DOHH2 (cell line): ENCODE measurements around the gene CPM.

ENCODE experiments used
- H3F3A ChIP-seq: fragments of 200-600 bp; sonication (generic), shearing (Covaris generic); 2 replicates; pipeline ENCODE4 v1.6.0; 2016; ENCODE audit warnings: antibody characterized with exemption, mild to moderate bottlenecking; ENCODE audit not compliant: control insufficient read depth, insufficient read depth
- H3K27ac ChIP-seq: fragments of 200-600 bp; sonication (generic); 2 replicates; pipeline ENCODE4 v1.5.1; 2014; ENCODE audit warnings: low read depth, mild to moderate bottlenecking, low read length, moderate library complexity
- H3K27me3 ChIP-seq: fragments of 200-600 bp; sonication (generic); 2 replicates; pipeline ENCODE4 v1.6.1; 2014; ENCODE audit warnings: mild to moderate bottlenecking, low read length, mixed read lengths; ENCODE audit not compliant: control insufficient read depth
- H3K36me3 ChIP-seq: fragments of 200-600 bp; sonication (generic); 2 replicates; pipeline ENCODE4 v1.6.1; 2014; ENCODE audit warnings: mild to moderate bottlenecking, low read length, moderate library complexity, mixed read lengths; ENCODE audit not compliant: control insufficient read depth
- H3K4me1 ChIP-seq: fragments of 200-600 bp; sonication (generic); 2 replicates; pipeline ENCODE4 v1.6.1; 2014; ENCODE audit warnings: mild to moderate bottlenecking, low read length, mixed read lengths; ENCODE audit not compliant: control insufficient read depth
- H3K4me2 ChIP-seq: fragments of 200-600 bp; sonication (generic); 2 replicates; pipeline ENCODE4 v1.6.0; 2014; ENCODE audit warnings: mild to moderate bottlenecking, low read length, moderate library complexity
- H3K4me3 ChIP-seq: fragments of 200-600 bp; sonication (generic); 2 replicates; pipeline ENCODE4 v1.5.1; 2014; ENCODE audit warnings: mild to moderate bottlenecking, low read length, mixed read lengths
- H3K79me2 ChIP-seq: fragments of 200-600 bp; sonication (generic); 2 replicates; pipeline ENCODE4 v1.6.1; 2014; ENCODE audit warnings: mild to moderate bottlenecking, low read length, mixed read lengths; ENCODE audit not compliant: control insufficient read depth
- H3K9me2 ChIP-seq: fragments of 200-600 bp; sonication (generic); replicated peaks from 2 replicates; pipeline ENCODE4 v1.6.1; 2014; ENCODE audit warnings: mild to moderate bottlenecking, low read length, mixed read lengths; ENCODE audit not compliant: control insufficient read depth
- H3K9me3 ChIP-seq: fragments of 200-600 bp; sonication (generic); 2 replicates; pipeline ENCODE4 v1.6.1; 2014; ENCODE audit warnings: antibody characterized with exemption, low read length, mixed read lengths; ENCODE audit not compliant: control insufficient read depth, insufficient read depth
- H4K20me1 ChIP-seq: fragments of 200-600 bp; sonication (generic); 2 replicates; pipeline ENCODE4 v1.6.0; 2014; ENCODE audit warnings: low read depth, mild to moderate bottlenecking, antibody characterized with exemption, low read length, moderate library complexity; ENCODE audit not compliant: control insufficient read depth, insufficient read depth
- CTCF ChIP-seq: fragments of 200-600 bp; sonication (generic); IDR thresholded peaks from one replicate; pipeline ENCODE4 v1.5.1; 2014; ENCODE audit warnings: antibody characterized with exemption, mild to moderate bottlenecking, low read depth, low read length; ENCODE audit not compliant: poor library complexity, severe bottlenecking
- EZH2phosphoT487 ChIP-seq: fragments of 200-600 bp; sonication (generic); IDR thresholded peaks from 2 replicates; pipeline ENCODE4 v1.6.1; 2017; ENCODE audit warnings: borderline replicate concordance, mild to moderate bottlenecking, antibody characterized with exemption, low read length, moderate library complexity, mixed read lengths

The CPM gene

DNA sequence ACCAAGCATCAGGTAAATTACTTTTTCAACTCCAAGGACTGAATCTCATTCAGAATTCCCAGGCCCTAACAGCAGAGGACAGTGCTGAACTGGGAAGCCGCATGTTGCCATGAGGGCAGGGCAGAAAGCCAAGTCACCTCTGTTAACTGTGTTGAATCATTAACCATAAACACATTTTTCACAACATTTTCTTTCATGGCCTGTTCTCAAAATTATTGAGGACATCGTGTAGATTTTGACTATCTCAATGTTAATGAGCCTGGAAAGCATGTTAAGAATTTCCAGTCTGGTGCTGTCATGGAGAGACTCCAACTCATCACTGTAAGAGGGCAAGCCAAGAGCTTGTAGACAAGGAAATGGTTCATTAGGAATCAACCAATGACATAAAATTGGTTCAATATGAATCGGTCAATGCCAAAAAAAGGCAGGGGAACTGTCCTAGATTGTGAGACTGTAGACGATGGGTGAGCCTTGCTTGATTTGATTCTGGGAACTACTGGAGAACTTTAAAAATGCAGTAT is 33.7 kb downstream of the CPM start:
- peaks cover 29% of the 10 kb centered on the region for H3K36me3 ChIP-seq
- H4K20me1 ChIP-seq = no peaks in the 10 kb centered on the region
- no peaks in the 10 kb centered on the region for H3K9me3 ChIP-seq
- H3K9me2 ChIP-seq = no peaks in the 10 kb centered on the region
- H3F3A ChIP-seq = peaks cover 21% of the 10 kb centered on the region
- peaks cover 76% of the 10 kb centered on the region for H3K79me2 ChIP-seq
- peak overlapping the region; percentile 86 for H3K27ac ChIP-seq
- peaks cover 100% of the 10 kb centered on the region for H3K4me1 ChIP-seq
- no peaks in the 10 kb centered on the region for H3K27me3 ChIP-seq
- TF ChIP-seq EZH2phosphoT487 (no peak), CTCF (no peak)
- no peak overlapping the region for H3K4me3 ChIP-seq
- peak overlapping the region; percentile 54 for H3K4me2 ChIP-seq

DNA sequence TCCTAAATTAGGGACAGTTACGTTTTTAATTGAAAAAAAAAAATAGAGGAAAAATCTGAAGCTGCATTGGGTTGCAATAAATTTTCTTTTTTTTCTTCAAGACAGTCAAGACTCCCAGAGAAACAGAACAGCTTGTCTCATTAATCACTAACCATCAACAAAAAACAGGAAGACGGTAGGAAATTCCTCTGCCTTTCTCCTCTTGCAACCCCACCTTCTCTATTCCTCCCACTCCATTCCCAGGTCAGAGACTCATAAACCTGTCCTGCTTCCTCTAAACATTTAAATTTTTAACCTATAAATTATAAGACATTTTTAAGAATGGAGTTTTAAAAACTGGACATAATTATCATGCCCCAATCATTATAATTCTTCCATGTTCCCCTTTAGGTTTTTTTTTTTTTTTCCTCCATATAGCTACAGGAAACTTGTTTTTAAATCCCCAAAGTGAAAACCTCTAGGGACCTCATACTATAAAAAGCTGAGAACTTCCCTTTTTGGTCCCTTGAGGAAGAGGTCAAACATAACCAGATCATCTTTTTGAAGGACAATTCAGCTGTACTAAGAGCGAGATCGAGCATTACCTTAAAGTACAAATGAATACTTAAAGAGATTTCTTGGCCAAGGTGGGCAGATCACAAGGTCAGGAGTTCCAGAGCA is 36.0 kb downstream of the CPM start:
- no peaks in the 10 kb centered on the region for H3K9me3 ChIP-seq
- peaks cover 10% of the 10 kb centered on the region for H3F3A ChIP-seq
- H3K4me1 ChIP-seq = peaks cover 100% of the 10 kb centered on the region
- peak overlapping the region; percentile 54 for H3K4me2 ChIP-seq
- no peaks in the 10 kb centered on the region for H4K20me1 ChIP-seq
- peaks cover 59% of the 10 kb centered on the region for H3K79me2 ChIP-seq
- no peaks in the 10 kb centered on the region for H3K9me2 ChIP-seq
- no peaks in the 10 kb centered on the region for H3K27me3 ChIP-seq
- peaks cover 22% of the 10 kb centered on the region for H3K36me3 ChIP-seq
- peak overlapping the region; percentile 40 for H3K4me3 ChIP-seq
- TF ChIP-seq EZH2phosphoT487 (no peak), CTCF (no peak)
- H3K27ac ChIP-seq = peak overlapping the region; percentile 86

GRCh38 chr12:68894276-68894855 is 38.6 kb downstream of the CPM start:
- H4K20me1 ChIP-seq = no peaks in the 10 kb centered on the region
- TF ChIP-seq CTCF (no peak), EZH2phosphoT487 (no peak)
- peaks cover 23% of the 10 kb centered on the region for H3F3A ChIP-seq

More at GRCh38 chr12:68894276-68894855, 38.6 kb downstream of the CPM start:
- H3K79me2 ChIP-seq = peaks cover 46% of the 10 kb centered on the region
- no peaks in the 10 kb centered on the region for H3K9me3 ChIP-seq
- H3K4me3 ChIP-seq = no peak overlapping the region
- H3K9me2 ChIP-seq = no peaks in the 10 kb centered on the region
- peaks cover 100% of the 10 kb centered on the region for H3K4me1 ChIP-seq
- H3K4me2 ChIP-seq = no peak overlapping the region
- peak overlapping the region; percentile 39; the same call in 1 of the 2 replicates for H3K27ac ChIP-seq
- H3K36me3 ChIP-seq = peaks cover 29% of the 10 kb centered on the region
- H3K27me3 ChIP-seq = no peaks in the 10 kb centered on the region
